Neural crest cell (in vitro differentiated cells): ENCODE measurements around the gene SNX21. TPM values are rescaled to one million over a fixed set of nuclear protein-coding genes. Genes with fewer than 3 reads are reported as not detected.

Source experiments
- DNase-seq: peaks from one replicate; pipeline ENCODE4 v3.0.0; 2021; ENCODE audit warnings: low read depth, mixed read lengths, low spot score
- H3K27ac Mint-ChIP-seq: one replicate; pipeline ENCODE4 v1.8.0; 2021; ENCODE audit warnings: mild to moderate bottlenecking, mixed read lengths; ENCODE audit not compliant: unreplicated experiment
- H3K27me3 Mint-ChIP-seq: 2 replicates; pipeline ENCODE4 v1.8.0; 2021; ENCODE audit warnings: low read depth, mild to moderate bottlenecking, mixed read lengths
- H3K36me3 Mint-ChIP-seq: 2 replicates; pipeline ENCODE4 v1.8.0; 2021; ENCODE audit warnings: low read depth, mild to moderate bottlenecking, mixed read lengths
- H3K4me1 Mint-ChIP-seq: 2 replicates; pipeline ENCODE4 v1.8.0; 2021; ENCODE audit warnings: mixed read lengths
- H3K4me3 Mint-ChIP-seq: one replicate; pipeline ENCODE4 v1.8.0; 2021; ENCODE audit warnings: mild to moderate bottlenecking, mixed read lengths
- H3K9me3 Mint-ChIP-seq: 2 replicates; pipeline ENCODE4 v1.8.0; 2021; ENCODE audit warnings: mixed read lengths
- total RNA-seq: library from RNA; stranded (reverse); gene quantifications from 2 replicates; pipeline ENCODE4 v1.2.1, GENCODE V29; 2021
- TF ChIP-seq, protein P1 (sequence below): fragments of 200-600 bp; sonication (generic); conservative IDR thresholded peaks from 2 replicates; pipeline ENCODE4 v1.5.0; 2021; ENCODE audit warnings: antibody characterized with exemption, mild to moderate bottlenecking

Gene SNX21
- total RNA-seq, 1 donor from 2014 or later, result 16.8 TPM

DNA sequence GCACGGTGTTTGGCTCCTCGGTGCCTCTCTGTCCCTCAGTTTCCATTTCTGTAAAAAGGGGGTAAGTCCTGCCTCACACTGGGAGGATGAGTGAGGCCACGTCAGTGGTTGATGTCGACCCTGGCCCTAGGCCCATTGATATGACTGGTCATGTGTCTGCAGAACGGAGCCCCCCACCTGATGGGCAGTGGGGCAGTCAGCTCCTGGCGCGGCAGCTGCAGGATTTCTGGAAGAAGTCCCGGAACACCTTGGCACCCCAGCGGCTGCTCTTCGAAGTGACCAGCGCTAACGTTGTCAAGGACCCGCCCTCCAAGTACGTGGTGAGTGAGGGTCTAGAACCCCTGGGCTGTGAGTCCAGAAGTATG is 1.2 kb downstream of the SNX21 start:
- H3K27me3 Mint-ChIP-seq, result no peaks in the 10 kb centered on the region
- DNase-seq, result no peak
- peak overlapping the region; percentile 86 for H3K4me3 Mint-ChIP-seq
- TF ChIP-seq, protein P1, sequence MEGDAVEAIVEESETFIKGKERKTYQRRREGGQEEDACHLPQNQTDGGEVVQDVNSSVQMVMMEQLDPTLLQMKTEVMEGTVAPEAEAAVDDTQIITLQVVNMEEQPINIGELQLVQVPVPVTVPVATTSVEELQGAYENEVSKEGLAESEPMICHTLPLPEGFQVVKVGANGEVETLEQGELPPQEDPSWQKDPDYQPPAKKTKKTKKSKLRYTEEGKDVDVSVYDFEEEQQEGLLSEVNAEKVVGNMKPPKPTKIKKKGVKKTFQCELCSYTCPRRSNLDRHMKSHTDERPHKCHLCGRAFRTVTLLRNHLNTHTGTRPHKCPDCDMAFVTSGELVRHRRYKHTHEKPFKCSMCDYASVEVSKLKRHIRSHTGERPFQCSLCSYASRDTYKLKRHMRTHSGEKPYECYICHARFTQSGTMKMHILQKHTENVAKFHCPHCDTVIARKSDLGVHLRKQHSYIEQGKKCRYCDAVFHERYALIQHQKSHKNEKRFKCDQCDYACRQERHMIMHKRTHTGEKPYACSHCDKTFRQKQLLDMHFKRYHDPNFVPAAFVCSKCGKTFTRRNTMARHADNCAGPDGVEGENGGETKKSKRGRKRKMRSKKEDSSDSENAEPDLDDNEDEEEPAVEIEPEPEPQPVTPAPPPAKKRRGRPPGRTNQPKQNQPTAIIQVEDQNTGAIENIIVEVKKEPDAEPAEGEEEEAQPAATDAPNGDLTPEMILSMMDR, result no peak
- no peaks in the 10 kb centered on the region for H3K36me3 Mint-ChIP-seq
- H3K27ac Mint-ChIP-seq, result no peak overlapping the region
- H3K4me1 Mint-ChIP-seq, result peaks cover 28% of the 10 kb centered on the region
- no peaks in the 10 kb centered on the region for H3K9me3 Mint-ChIP-seq

DNA sequence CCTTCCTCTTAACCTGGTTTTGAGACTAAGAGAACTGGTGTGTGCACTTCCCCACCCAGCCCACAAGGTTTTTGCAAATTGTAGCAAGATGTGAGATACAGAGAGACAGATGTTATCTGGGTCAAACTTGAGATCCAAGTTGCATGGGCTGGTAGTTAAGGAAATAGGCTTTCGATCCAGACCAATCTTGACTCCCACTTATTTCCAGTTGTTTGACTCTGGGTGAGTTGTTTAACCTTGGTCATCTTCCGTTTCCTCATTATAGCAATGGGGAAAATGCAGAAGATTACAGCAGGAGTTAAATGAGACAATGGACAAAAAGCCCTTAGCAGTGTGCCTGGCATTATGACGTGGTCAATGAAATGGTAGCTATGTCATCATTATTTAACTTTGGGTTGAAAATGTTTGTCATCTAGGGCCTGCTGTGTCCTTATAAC is 1.7 kb downstream of the SNX21 start:
- no peak for DNase-seq
- peak overlapping the region; percentile 86 for H3K4me3 Mint-ChIP-seq
- H3K27me3 Mint-ChIP-seq, result no peaks in the 10 kb centered on the region
- TF ChIP-seq, protein P1, result no peak
- H3K27ac Mint-ChIP-seq, result peak overlapping the region; percentile 19
- H3K36me3 Mint-ChIP-seq, result no peaks in the 10 kb centered on the region
- H3K4me1 Mint-ChIP-seq, result peaks cover 28% of the 10 kb centered on the region
- no peaks in the 10 kb centered on the region for H3K9me3 Mint-ChIP-seq

DNA sequence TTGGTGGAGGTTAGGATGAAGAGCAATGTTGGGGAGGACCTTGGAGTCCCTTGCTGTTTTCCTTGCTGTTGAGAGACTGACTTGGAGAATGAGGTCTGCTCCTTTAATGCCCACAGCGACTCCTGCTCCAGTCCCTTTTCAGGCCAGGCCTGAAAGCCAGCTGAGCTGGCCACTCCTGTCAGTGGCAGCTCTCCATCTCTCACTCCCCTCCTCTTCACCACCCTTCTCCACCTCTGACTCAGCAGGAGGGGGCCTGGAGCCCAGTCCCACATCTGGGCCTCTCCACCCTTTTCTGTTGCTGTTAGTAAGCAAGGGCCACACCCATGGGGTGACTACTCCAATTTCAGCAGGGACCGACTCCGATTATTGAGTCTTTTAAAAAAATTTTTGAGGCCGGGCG is 2.2 kb downstream of the SNX21 start:
- Mint-ChIP-seq H3K36me3 (no peaks in the 10 kb centered on the region), H3K27me3 (no peaks in the 10 kb centered on the region), H3K9me3 (no peaks in the 10 kb centered on the region), H3K27ac (peak overlapping the region; percentile 19), H3K4me3 (peak overlapping the region; percentile 86), H3K4me1 (peaks cover 28% of the 10 kb centered on the region)
- DNase-seq, result no peak
- TF ChIP-seq, protein P1, result no peak

DNA sequence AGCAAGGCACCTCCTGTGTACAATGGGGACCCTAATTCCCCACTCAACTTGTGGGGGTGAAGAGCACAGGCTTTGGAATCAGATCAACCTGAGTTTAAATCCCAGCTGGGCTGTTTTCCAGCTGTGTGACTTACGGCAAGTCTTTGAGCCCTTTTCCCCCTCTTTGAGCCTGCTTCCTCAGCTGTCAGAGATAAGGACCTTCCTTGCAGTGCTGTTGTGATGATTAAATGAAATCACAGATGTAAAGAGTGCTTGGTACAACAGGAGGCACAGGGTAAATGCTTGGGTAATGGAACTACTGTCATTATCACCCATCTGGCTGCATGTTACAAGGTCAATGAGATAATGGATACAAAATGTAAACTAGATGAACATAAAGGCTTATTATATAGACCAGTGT is 3.2 kb downstream of the SNX21 start:
- H3K4me3 Mint-ChIP-seq, result peak overlapping the region; percentile 28

DNA sequence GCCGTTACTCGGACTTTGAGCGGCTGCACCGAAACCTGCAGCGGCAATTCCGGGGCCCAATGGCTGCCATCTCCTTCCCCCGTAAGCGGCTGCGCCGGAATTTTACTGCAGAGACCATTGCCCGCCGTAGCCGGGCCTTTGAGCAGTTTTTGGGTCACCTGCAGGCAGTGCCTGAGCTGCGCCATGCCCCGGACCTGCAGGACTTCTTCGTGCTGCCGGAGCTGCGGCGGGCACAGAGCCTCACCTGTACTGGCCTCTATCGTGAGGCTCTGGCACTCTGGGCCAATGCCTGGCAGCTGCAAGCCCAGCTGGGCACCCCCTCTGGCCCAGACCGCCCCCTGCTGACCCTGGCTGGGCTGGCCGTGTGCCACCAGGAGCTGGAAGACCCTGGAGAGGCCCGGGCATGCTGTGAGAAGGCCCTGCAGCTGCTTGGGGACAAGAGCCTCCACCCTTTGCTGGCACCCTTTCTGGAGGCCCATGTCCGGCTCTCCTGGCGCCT is 7.2 kb downstream of the SNX21 start:
- TF ChIP-seq, protein P1, result no peak
- no peaks in the 10 kb centered on the region for H3K27me3 Mint-ChIP-seq
- peaks cover 2% of the 10 kb centered on the region for H3K4me1 Mint-ChIP-seq
- peaks cover 3% of the 10 kb centered on the region for H3K36me3 Mint-ChIP-seq
- no peak for DNase-seq
- H3K4me3 Mint-ChIP-seq, result no peak overlapping the region
- no peaks in the 10 kb centered on the region for H3K9me3 Mint-ChIP-seq
- H3K27ac Mint-ChIP-seq, result no peak overlapping the region

More for the DNA sequence above, 3.2 kb downstream of the SNX21 start:
- DNase-seq, result no peak
- H3K4me1 Mint-ChIP-seq, result peaks cover 28% of the 10 kb centered on the region
- TF ChIP-seq, protein P1, result no peak
- no peaks in the 10 kb centered on the region for H3K9me3 Mint-ChIP-seq
- H3K27ac Mint-ChIP-seq, result no peak overlapping the region
- no peaks in the 10 kb centered on the region for H3K27me3 Mint-ChIP-seq
- no peaks in the 10 kb centered on the region for H3K36me3 Mint-ChIP-seq
